ENCODE results near the gene HS6ST3.

The HS6ST3 gene

GRCh38 chr13:96422002-96422401 lies 332.1 kb downstream of the HS6ST3 start:
- Histone ChIP-seq H3K27me3 (ENCODE audit: insufficient read depth, low read length) (no peaks in the 10 kb centered on the region), H3K36me3 (ENCODE audit: insufficient read depth, low read length) (no peaks in the 10 kb centered on the region), H3F3A (ENCODE audit: insufficient read depth, low read length) (no peaks in the 10 kb centered on the region), H3K4me1 (ENCODE audit: insufficient read depth, low read length, severe bottlenecking) (no peaks in the 10 kb centered on the region), H3K27ac (ENCODE audit: low read depth, low read length, poor library complexity, severe bottlenecking) (no peak overlapping the region), H3K4me2 (ENCODE audit: low read length) (no peak overlapping the region), H3K79me2 (ENCODE audit: insufficient read depth, low read length) (no peaks in the 10 kb centered on the region), H3K4me3 (ENCODE audit: low read depth, low read length, poor library complexity, severe bottlenecking) (no peak overlapping the region), H3K9me3 (ENCODE audit: low read length) (no peaks in the 10 kb centered on the region), H4K20me1 (ENCODE audit: insufficient read depth, low read length) (no peaks in the 10 kb centered on the region), H3K9ac (ENCODE audit: low read length) (no peak overlapping the region), H2AFZ (ENCODE audit: low read length) (no peak overlapping the region), H3K9me2 (ENCODE audit: low read depth, low read length) (no peaks in the 10 kb centered on the region)
- TF ChIP-seq CTCF (IDR thresholded peaks at IDR 0.05; ENCODE audit: low read length) = no peak
- TF ChIP-seq EZH2 (IDR thresholded peaks at IDR 0.05; ENCODE audit: borderline replicate concordance, low read length) = no peak

GRCh38 chr13:96426167-96426566 lies 336.3 kb downstream of the HS6ST3 start:
- Histone ChIP-seq H3K79me2 (ENCODE audit: insufficient read depth, low read length) (no peaks in the 10 kb centered on the region), H3K27me3 (ENCODE audit: insufficient read depth, low read length) (no peaks in the 10 kb centered on the region), H3K4me1 (ENCODE audit: insufficient read depth, low read length, severe bottlenecking) (no peaks in the 10 kb centered on the region), H3K9ac (ENCODE audit: low read length) (no peak overlapping the region), H4K20me1 (ENCODE audit: insufficient read depth, low read length) (no peaks in the 10 kb centered on the region), H2AFZ (ENCODE audit: low read length) (no peak overlapping the region), H3K9me2 (ENCODE audit: low read depth, low read length) (no peaks in the 10 kb centered on the region), H3K27ac (ENCODE audit: low read depth, low read length, poor library complexity, severe bottlenecking) (no peak overlapping the region), H3K4me3 (ENCODE audit: low read depth, low read length, poor library complexity, severe bottlenecking) (no peak overlapping the region), H3F3A (ENCODE audit: insufficient read depth, low read length) (no peaks in the 10 kb centered on the region), H3K4me2 (ENCODE audit: low read length) (no peak overlapping the region), H3K9me3 (ENCODE audit: low read length) (no peaks in the 10 kb centered on the region), H3K36me3 (ENCODE audit: insufficient read depth, low read length) (no peaks in the 10 kb centered on the region)
- no peak for TF ChIP-seq CTCF (IDR thresholded peaks at IDR 0.05; ENCODE audit: low read length)
- TF ChIP-seq EZH2 (IDR thresholded peaks at IDR 0.05; ENCODE audit: borderline replicate concordance, low read length) = no peak

GRCh38 chr13:96428911-96429310 lies 339.0 kb downstream of the HS6ST3 start:
- Histone ChIP-seq H3K9me2 (ENCODE audit: low read depth, low read length) (no peaks in the 10 kb centered on the region), H4K20me1 (ENCODE audit: insufficient read depth, low read length) (no peaks in the 10 kb centered on the region), H3K4me1 (ENCODE audit: insufficient read depth, low read length, severe bottlenecking) (no peaks in the 10 kb centered on the region), H3K9ac (ENCODE audit: low read length) (no peak overlapping the region), H3K27ac (ENCODE audit: low read depth, low read length, poor library complexity, severe bottlenecking) (no peak overlapping the region), H3K36me3 (ENCODE audit: insufficient read depth, low read length) (no peaks in the 10 kb centered on the region), H3K79me2 (ENCODE audit: insufficient read depth, low read length) (no peaks in the 10 kb centered on the region), H3K4me3 (ENCODE audit: low read depth, low read length, poor library complexity, severe bottlenecking) (no peak overlapping the region), H2AFZ (ENCODE audit: low read length) (no peak overlapping the region), H3K9me3 (ENCODE audit: low read length) (no peaks in the 10 kb centered on the region), H3F3A (ENCODE audit: insufficient read depth, low read length) (no peaks in the 10 kb centered on the region), H3K4me2 (ENCODE audit: low read length) (no peak overlapping the region), H3K27me3 (ENCODE audit: insufficient read depth, low read length) (no peaks in the 10 kb centered on the region)
- TF ChIP-seq EZH2 (IDR thresholded peaks at IDR 0.05; ENCODE audit: borderline replicate concordance, low read length) (no peak), CTCF (IDR thresholded peaks at IDR 0.05; ENCODE audit: low read length) (no peak)

All from OCI-LY1 (cell line).